Ishikawa (cell line): ENCODE data around the gene ESPNL.
A peak's percentile ranks its signal among the peaks of the same experiment; 100 is the strongest.

Experiments used
- CEBPB ChIP-seq: IDR thresholded peaks from 2 replicates; pipeline ENCODE4 v1.6.1; 2012
- CREB1 ChIP-seq: IDR thresholded peaks from 2 replicates; pipeline ENCODE4 v1.6.1; 2012; ENCODE audit warnings: low read depth
- EGR1 ChIP-seq: IDR thresholded peaks from 2 replicates; pipeline ENCODE4 v1.6.1; 2012
- EP300 ChIP-seq: IDR thresholded peaks from 2 replicates; pipeline ENCODE4 v1.6.1; 2012; ENCODE audit warnings: borderline replicate concordance
- FOXM1 ChIP-seq: IDR thresholded peaks from 2 replicates; pipeline ENCODE4 v1.6.1; 2012; ENCODE audit warnings: low read depth, borderline replicate concordance
- MAX ChIP-seq: IDR thresholded peaks from 2 replicates; pipeline ENCODE4 v1.6.1; 2012
- NFIC ChIP-seq: IDR thresholded peaks from 2 replicates; pipeline ENCODE4 v1.6.1; 2012
- RAD21 ChIP-seq: IDR thresholded peaks from 2 replicates; pipeline ENCODE4 v1.6.1; 2012; ENCODE audit warnings: low read depth
- TAF1 ChIP-seq: IDR thresholded peaks from 2 replicates; pipeline ENCODE4 v1.6.1; 2012; ENCODE audit warnings: low read depth, mild to moderate bottlenecking
- TCF12 ChIP-seq: IDR thresholded peaks from 2 replicates; pipeline ENCODE4 v1.6.1; 2012; ENCODE audit warnings: low read depth
- TEAD4 ChIP-seq: IDR thresholded peaks from 2 replicates; pipeline ENCODE4 v1.6.1; 2012
- YY1 ChIP-seq: IDR thresholded peaks from 2 replicates; pipeline ENCODE4 v1.6.1; 2012; ENCODE audit warnings: low read depth
- ZBTB7A ChIP-seq: IDR thresholded peaks from 2 replicates; pipeline ENCODE4 v1.6.1; 2012; ENCODE audit warnings: low read depth
- TF ChIP-seq, protein P1 (sequence below): IDR thresholded peaks from 2 replicates; pipeline ENCODE4 v1.6.1; 2012
- TF ChIP-seq, protein P2 (sequence below): IDR thresholded peaks from 2 replicates; pipeline ENCODE4 v1.6.1; 2012; ENCODE audit warnings: low read depth, mild to moderate bottlenecking

Gene ESPNL

DNA sequence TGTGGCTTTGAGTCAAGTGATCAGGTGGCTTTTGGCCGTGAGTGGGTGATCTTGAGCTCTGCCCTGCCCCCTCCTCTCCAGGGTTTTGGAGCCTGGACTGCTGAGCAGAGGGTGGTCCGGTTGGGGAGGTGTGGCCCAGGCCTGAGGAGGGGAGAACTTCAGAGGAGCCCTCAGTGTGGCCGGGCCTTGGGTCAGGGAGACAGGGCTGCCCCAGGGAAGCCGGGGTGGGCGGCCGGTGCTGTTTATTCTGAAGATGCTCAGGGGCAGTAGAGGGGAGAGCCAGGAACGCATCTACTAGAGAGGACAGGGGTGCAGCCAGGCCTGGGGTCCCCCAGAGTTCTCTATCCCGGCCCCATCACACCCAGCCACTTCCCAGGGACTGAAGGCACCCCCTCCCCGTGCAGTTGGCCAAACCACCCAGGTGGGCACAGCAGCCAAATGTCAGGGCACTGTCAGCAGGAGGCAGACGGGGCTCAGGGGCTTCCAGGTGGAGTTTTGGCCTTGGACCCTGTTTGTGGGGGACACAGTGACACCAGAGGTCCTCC is 59.6 kb downstream of the ESPNL start:
- TF ChIP-seq MAX (no peak), TAF1 (no peak), EGR1 (no peak), FOXM1 (no peak), TCF12 (no peak), EP300 (no peak), NFIC (no peak), CREB1 (no peak), YY1 (no peak), RAD21 (0 out of 2 replicates have a peak, but pooled peaks have one; percentile 5), ZBTB7A (peak; percentile 60; the same call in 1 of the 2 replicates)
- TF ChIP-seq, protein P1, sequence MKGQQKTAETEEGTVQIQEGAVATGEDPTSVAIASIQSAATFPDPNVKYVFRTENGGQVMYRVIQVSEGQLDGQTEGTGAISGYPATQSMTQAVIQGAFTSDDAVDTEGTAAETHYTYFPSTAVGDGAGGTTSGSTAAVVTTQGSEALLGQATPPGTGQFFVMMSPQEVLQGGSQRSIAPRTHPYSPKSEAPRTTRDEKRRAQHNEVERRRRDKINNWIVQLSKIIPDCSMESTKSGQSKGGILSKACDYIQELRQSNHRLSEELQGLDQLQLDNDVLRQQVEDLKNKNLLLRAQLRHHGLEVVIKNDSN, result no peak

DNA sequence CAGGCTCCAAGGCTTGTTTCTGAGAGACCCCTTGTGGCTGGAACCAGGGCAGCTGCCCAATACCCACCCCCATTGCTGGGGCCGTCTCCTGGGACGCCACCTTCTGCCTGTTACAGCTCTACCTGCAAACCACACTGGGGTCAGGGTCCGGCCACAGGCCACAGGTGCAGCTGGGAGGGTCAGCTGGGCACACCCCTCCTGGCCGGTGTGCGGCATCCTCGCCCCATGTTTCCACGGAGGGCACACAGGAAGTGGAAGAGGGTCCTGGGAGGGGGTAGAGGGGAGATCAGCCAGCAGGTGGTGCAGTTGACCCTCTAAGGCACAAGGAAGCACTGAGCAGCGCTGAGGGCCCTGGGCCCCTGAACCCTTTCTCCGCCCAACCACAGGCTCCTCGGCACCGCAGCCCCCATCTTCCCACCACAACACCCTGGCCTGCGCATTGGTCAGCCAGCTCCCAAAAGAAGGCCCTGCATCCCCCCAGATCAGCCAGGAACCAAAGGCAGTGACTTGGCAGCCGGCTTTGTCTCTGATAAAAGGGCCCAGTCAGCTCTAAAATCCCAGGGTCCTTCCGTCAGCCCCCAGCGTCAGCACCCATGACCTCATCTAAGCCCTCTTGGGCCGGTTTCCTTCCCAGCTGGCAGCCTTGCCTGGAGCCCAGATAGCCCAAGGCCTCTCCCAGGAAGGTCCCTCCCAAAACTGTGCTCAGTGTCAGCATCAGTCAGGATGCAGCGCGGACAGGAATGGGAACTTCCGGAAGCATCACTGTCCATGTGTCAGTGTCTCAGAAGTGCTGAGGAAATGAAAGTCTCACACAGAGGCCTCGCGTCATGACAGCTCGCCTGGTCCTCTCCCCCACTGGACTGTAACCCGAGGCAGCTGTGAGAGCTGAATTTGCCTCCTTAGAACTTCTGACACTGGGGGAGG is 60.3 kb downstream of the ESPNL start:
- TF ChIP-seq RAD21, result peak; percentile 19; the same call in 1 of the 2 replicates
- no peak for TF ChIP-seq EGR1

GRCh38 chr2:238161291-238162051 is 61.3 kb downstream of the ESPNL start:
- TF ChIP-seq, protein P2, sequence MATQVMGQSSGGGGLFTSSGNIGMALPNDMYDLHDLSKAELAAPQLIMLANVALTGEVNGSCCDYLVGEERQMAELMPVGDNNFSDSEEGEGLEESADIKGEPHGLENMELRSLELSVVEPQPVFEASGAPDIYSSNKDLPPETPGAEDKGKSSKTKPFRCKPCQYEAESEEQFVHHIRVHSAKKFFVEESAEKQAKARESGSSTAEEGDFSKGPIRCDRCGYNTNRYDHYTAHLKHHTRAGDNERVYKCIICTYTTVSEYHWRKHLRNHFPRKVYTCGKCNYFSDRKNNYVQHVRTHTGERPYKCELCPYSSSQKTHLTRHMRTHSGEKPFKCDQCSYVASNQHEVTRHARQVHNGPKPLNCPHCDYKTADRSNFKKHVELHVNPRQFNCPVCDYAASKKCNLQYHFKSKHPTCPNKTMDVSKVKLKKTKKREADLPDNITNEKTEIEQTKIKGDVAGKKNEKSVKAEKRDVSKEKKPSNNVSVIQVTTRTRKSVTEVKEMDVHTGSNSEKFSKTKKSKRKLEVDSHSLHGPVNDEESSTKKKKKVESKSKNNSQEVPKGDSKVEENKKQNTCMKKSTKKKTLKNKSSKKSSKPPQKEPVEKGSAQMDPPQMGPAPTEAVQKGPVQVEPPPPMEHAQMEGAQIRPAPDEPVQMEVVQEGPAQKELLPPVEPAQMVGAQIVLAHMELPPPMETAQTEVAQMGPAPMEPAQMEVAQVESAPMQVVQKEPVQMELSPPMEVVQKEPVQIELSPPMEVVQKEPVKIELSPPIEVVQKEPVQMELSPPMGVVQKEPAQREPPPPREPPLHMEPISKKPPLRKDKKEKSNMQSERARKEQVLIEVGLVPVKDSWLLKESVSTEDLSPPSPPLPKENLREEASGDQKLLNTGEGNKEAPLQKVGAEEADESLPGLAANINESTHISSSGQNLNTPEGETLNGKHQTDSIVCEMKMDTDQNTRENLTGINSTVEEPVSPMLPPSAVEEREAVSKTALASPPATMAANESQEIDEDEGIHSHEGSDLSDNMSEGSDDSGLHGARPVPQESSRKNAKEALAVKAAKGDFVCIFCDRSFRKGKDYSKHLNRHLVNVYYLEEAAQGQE, result no peak
- no peak for TF ChIP-seq YY1
- no peak for TF ChIP-seq NFIC
- TF ChIP-seq RAD21, result no peak
- no peak for TF ChIP-seq ZBTB7A
- no peak for TF ChIP-seq TAF1
- TF ChIP-seq EP300, result no peak
- TF ChIP-seq CEBPB, result no peak

DNA sequence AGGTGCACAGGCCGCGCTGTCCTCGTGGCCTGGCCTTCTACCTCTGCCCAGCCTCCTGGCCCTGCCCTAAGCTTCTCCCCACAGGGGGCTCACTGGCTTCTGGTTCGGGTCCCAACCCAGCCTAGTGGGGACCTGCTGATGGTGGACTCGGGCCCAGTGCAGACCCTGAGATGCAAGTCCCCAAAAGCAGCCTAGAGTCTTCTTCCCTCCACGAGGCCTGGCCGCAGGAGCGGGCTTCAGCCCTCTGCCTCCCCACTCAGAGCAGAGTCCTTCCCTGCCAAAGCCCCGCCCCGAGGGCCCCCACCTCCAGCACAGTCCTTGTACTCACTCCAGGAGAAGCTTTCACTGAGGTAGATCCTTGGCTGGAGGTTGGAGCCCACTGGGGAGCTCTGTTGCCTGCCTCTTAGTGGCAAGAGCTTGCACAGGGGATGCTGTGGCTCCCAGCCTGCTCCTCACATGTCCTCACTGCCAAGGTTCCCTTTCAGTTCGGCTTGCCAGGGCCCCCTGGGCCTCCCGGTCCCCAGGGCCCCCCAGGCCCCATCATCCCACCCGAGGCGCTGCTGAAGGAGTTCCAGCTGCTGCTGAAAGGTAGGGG is 62.2 kb downstream of the ESPNL start:
- no peak for TF ChIP-seq TCF12
- no peak for TF ChIP-seq TAF1
- no peak for TF ChIP-seq NFIC
- no peak for TF ChIP-seq YY1
- TF ChIP-seq RAD21, result no peak
- no peak for TF ChIP-seq CREB1
- TF ChIP-seq, protein P2, result no peak
- TF ChIP-seq TEAD4, result no peak
- no peak for TF ChIP-seq CEBPB
- no peak for TF ChIP-seq ZBTB7A
- TF ChIP-seq EP300, result no peak
- TF ChIP-seq, protein P1, result no peak
- TF ChIP-seq FOXM1, result no peak

GRCh38 chr2:238162846-238163441 is 62.8 kb downstream of the ESPNL start:
- TF ChIP-seq TEAD4, result no peak
- TF ChIP-seq RAD21, result no peak
- TF ChIP-seq CEBPB, result no peak
- TF ChIP-seq ZBTB7A, result no peak
- TF ChIP-seq TCF12, result no peak
- TF ChIP-seq EGR1, result no peak
- no peak for TF ChIP-seq EP300
- TF ChIP-seq, protein P2, result no peak
- TF ChIP-seq CREB1, result no peak
- TF ChIP-seq FOXM1, result no peak
- no peak for TF ChIP-seq NFIC
- no peak for TF ChIP-seq MAX
- no peak for TF ChIP-seq TAF1
- TF ChIP-seq, protein P1, result no peak
- no peak for TF ChIP-seq YY1
